RWPE2 (cell line): Measurements from ENCODE around the gene P3R3URF.

ENCODE experiments used
- ATAC-seq: fragments of 200-7000 bp; cut with Tn5 transposase; 3 replicates; pipeline ENCODE4 v1.9.1; 2021; ENCODE audit warnings: low read depth
- DNase-seq: peaks from one replicate; pipeline ENCODE4 v3.0.0-alpha.2; 2020; ENCODE audit warnings: low spot score
- H3K27ac ChIP-seq: fragments of 450-650 bp; 2 replicates; pipeline ENCODE4 v1.5.1; 2017; ENCODE audit warnings: mild to moderate bottlenecking; ENCODE audit not compliant: poor library complexity, severe bottlenecking
- H3K27me3 ChIP-seq: fragments of 250-450 bp; sonication (Bioruptor Pico); 2 replicates; pipeline ENCODE4 v1.5.1; 2021; ENCODE audit warnings: mild to moderate bottlenecking, moderate library complexity; ENCODE audit not compliant: insufficient read depth, poor library complexity, severe bottlenecking
- H3K36me3 ChIP-seq: fragments of 250-450 bp; sonication (Bioruptor Pico); 2 replicates; pipeline ENCODE4 v1.5.1; 2020; ENCODE audit warnings: low read depth, mild to moderate bottlenecking, moderate library complexity
- H3K4me1 ChIP-seq: fragments of 250-450 bp; sonication (Bioruptor Pico); 2 replicates; pipeline ENCODE4 v1.5.1; 2021; ENCODE audit warnings: mild to moderate bottlenecking, moderate library complexity; ENCODE audit not compliant: insufficient read depth, poor library complexity, severe bottlenecking
- H3K4me3 ChIP-seq: fragments of 250-450 bp; sonication (Bioruptor Pico); 2 replicates; pipeline ENCODE4 v1.5.1; 2021; ENCODE audit warnings: mild to moderate bottlenecking, moderate library complexity; ENCODE audit not compliant: severe bottlenecking
- H3K9me3 ChIP-seq: fragments of 250-450 bp; sonication (Bioruptor Pico); 2 replicates; pipeline ENCODE4 v1.5.1; 2021; ENCODE audit warnings: mild to moderate bottlenecking, moderate library complexity; ENCODE audit not compliant: severe bottlenecking
- TF ChIP-seq, protein P1 (sequence below): fragments of 450-650 bp; IDR thresholded peaks from one replicate; pipeline ENCODE4 v1.5.1; 2017; ENCODE audit warnings: mild to moderate bottlenecking, moderate library complexity; ENCODE audit not compliant: poor library complexity, severe bottlenecking

P3R3URF gene

GRCh38 chr1:46203738-46204405, 27.6 kb upstream of the P3R3URF start:
- Histone ChIP-seq H3K4me3 (peak overlapping the region; percentile 50), H3K4me1 (peaks cover 8% of the 10 kb centered on the region)
- ATAC-seq = peak; percentile 41

GRCh38 chr1:46199233-46199749, 23.0 kb upstream of the P3R3URF start:
- Histone ChIP-seq H3K4me1 (peaks cover 5% of the 10 kb centered on the region), H3K27me3 (no peaks in the 10 kb centered on the region), H3K9me3 (no peaks in the 10 kb centered on the region), H3K4me3 (peak overlapping the region; percentile 58), H3K27ac (peak overlapping the region; percentile 62), H3K36me3 (peaks cover 27% of the 10 kb centered on the region)
- DNase-seq = no peak
- ATAC-seq = no peak
- TF ChIP-seq, protein P1, sequence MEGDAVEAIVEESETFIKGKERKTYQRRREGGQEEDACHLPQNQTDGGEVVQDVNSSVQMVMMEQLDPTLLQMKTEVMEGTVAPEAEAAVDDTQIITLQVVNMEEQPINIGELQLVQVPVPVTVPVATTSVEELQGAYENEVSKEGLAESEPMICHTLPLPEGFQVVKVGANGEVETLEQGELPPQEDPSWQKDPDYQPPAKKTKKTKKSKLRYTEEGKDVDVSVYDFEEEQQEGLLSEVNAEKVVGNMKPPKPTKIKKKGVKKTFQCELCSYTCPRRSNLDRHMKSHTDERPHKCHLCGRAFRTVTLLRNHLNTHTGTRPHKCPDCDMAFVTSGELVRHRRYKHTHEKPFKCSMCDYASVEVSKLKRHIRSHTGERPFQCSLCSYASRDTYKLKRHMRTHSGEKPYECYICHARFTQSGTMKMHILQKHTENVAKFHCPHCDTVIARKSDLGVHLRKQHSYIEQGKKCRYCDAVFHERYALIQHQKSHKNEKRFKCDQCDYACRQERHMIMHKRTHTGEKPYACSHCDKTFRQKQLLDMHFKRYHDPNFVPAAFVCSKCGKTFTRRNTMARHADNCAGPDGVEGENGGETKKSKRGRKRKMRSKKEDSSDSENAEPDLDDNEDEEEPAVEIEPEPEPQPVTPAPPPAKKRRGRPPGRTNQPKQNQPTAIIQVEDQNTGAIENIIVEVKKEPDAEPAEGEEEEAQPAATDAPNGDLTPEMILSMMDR = no peak

More at GRCh38 chr1:46203738-46204405, 27.6 kb upstream of the P3R3URF start:
- no peaks in the 10 kb centered on the region for H3K27me3 ChIP-seq
- H3K27ac ChIP-seq = peak overlapping the region; percentile 68
- TF ChIP-seq, protein P1 = no peak
- DNase-seq = no peak
- H3K36me3 ChIP-seq = peaks cover 14% of the 10 kb centered on the region
- H3K9me3 ChIP-seq = no peaks in the 10 kb centered on the region

- no peaks in the 10 kb centered on the region for H3K27me3 ChIP-seq
- no peaks in the 10 kb centered on the region for H3K9me3 ChIP-seq
- peak within 1 kb of the TSS; percentile 58 for H3K4me3 ChIP-seq
- TF ChIP-seq, protein P1 = peak; percentile 49
- peaks cover 38% of the 10 kb centered on the region for H3K36me3 ChIP-seq
- peaks cover 5% of the 10 kb centered on the region for H3K4me1 ChIP-seq
- peak within 1 kb of the TSS; percentile 62 for H3K27ac ChIP-seq
- ATAC-seq (peak; percentile 78), DNase-seq (no peak)
Measured at GRCh38 chr1:46197964-46198811, 21.9 kb upstream of the P3R3URF start, which contains the start of gene POMGNT1. POMGNT1 (minus strand) TSS chr1:46198434; CDS start chr1:46197821, 613 bp downstream.

DNA sequence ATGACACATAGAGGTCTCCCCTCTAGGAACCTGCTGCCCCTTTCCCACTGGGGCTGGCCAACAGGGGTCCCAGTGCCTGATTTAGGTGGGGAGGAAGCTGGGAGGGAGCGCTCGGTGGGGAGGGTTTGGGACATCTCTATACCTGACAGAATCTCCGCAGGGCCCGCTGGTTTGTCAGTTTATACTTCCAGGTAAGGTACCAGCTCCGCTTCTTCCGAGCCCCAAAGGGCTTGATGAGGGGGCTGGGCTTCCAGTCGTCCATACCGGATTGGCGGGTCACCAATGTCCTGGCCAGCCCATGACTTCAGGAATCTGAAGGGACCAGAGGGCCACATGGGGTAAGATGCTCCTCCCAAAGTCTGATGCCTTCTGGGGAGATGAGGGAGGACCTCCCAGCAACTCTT, 21.3 kb upstream of the P3R3URF start:
- TF ChIP-seq, protein P1 = no peak
- ATAC-seq (no peak), DNase-seq (no peak)
- no peaks in the 10 kb centered on the region for H3K9me3 ChIP-seq
- H3K4me3 ChIP-seq = peak overlapping the region; percentile 58
- H3K4me1 ChIP-seq = peaks cover 5% of the 10 kb centered on the region
- peaks cover 44% of the 10 kb centered on the region for H3K36me3 ChIP-seq
- peak overlapping the region; percentile 62 for H3K27ac ChIP-seq
- H3K27me3 ChIP-seq = no peaks in the 10 kb centered on the region
